ENCODE data around the gene RNF10.
"Not testable (repeated sequence)": the region's sequence is repeated elsewhere in the genome, so short reads cannot be mapped to it uniquely, and the experiment has no call there.

RNF10 gene

GRCh38 chr12:120528861-120529525, 5.2 kb upstream of the RNF10 start, which contains the start of gene COQ5:
Gene COQ5, minus strand, starts transcription at chr12:120529158. Its CDS starts 17 bp downstream, at chr12:120529141.
- DNase-seq: peak; percentile 66

- no peak for DNase-seq
Measured at GRCh38 chr12:120529641-120530417, 4.3 kb upstream of the RNF10 start.

- DNase-seq: not testable (repeated sequence)
Measured at GRCh38 chr12:120530418-120530761, 3.8 kb upstream of the RNF10 start.

- no peak for DNase-seq
Measured at GRCh38 chr12:120532701-120533238, 1.4 kb upstream of the RNF10 start.

GRCh38 chr12:120534703-120535655, 823 bp downstream of the RNF10 start:
- peak; percentile 48 for DNase-seq

GRCh38 chr12:120536064-120536791, 2.1 kb downstream of the RNF10 start:
- no peak for DNase-seq

GRCh38 chr12:120537856-120538220, 3.7 kb downstream of the RNF10 start:
- no peak for DNase-seq

GRCh38 chr12:120538281-120539156, 4.4 kb downstream of the RNF10 start:
- DNase-seq: no peak

- no peak for DNase-seq
Measured at GRCh38 chr12:120539303-120539702, 5.1 kb downstream of the RNF10 start.

GRCh38 chr12:120540445-120540844, 6.3 kb downstream of the RNF10 start:
- no peak for DNase-seq

- DNase-seq: no peak
Measured at GRCh38 chr12:120542166-120542565, 8.0 kb downstream of the RNF10 start.

- DNase-seq: no peak
Measured at GRCh38 chr12:120544691-120545090, 10.5 kb downstream of the RNF10 start.

- DNase-seq: no peak
Measured at GRCh38 chr12:120546050-120546386, 11.9 kb downstream of the RNF10 start.

- DNase-seq: no peak
Measured at GRCh38 chr12:120554678-120555077, 20.5 kb downstream of the RNF10 start.

GRCh38 chr12:120557589-120557988, 23.4 kb downstream of the RNF10 start:
- no peak for DNase-seq

GRCh38 chr12:120562906-120563305, 28.8 kb downstream of the RNF10 start:
- no peak for DNase-seq

GRCh38 chr12:120563495-120563894, 29.3 kb downstream of the RNF10 start:
- no peak for DNase-seq

GRCh38 chr12:120571299-120571698, 37.1 kb downstream of the RNF10 start:
- no peak for DNase-seq

GRCh38 chr12:120573560-120573959, 39.4 kb downstream of the RNF10 start:
- no peak for DNase-seq

- DNase-seq: no peak
Measured at GRCh38 chr12:120574106-120574505, 40.0 kb downstream of the RNF10 start.

GRCh38 chr12:120579179-120579578, 45.0 kb downstream of the RNF10 start:
- no peak for DNase-seq
